Effector CD8-positive, alpha-beta T cell (primary cell): ENCODE data around the gene TMEM128.
"Not testable (repeated sequence)": the region's sequence is repeated elsewhere in the genome, so short reads cannot be mapped to it uniquely, and the experiment has no call there.

Experiments
- DNase-seq: peaks from one replicate; lab custom pipeline; 2025; lab: John Stamatoyannopoulos, UW

TMEM128 gene

GRCh38 chr4:4188557-4188956 is 59.5 kb downstream of the TMEM128 start:
- DNase-seq, result not testable (repeated sequence)
